Measurements from ENCODE around the gene BUB1. TPM values are rescaled to one million over a fixed set of nuclear protein-coding genes. Genes with fewer than 3 reads are reported as not detected.

BUB1 gene
- total and polyA plus RNA-seq, 4 donors = 1.6 to 12.4 (median 2.7) TPM

GRCh38 chr2:110682872-110683271 is 5.0 kb upstream of the BUB1 start:
- no peak overlapping the region for H3K27ac ChIP-seq (ENCODE audit: low read depth in 1 of 2, low read length in 1 of 2)
- H3K4me1 ChIP-seq (ENCODE audit: control insufficient read depth in 5 of 5, insufficient read depth in 5 of 5, low read length in 5 of 5) = peaks cover 0 to 16% (median 4%) of the 10 kb centered on the region in 5 donors
- no peaks in the 10 kb centered on the region for H3K27me3 ChIP-seq (ENCODE audit: control insufficient read depth in 3 of 3, insufficient read depth in 3 of 3, low read length in 2 of 3)
- no peak overlapping the region for H3K4me3 ChIP-seq
- peaks cover 0 to 3% (median 0%) of the 10 kb centered on the region in 4 donors for H3K9me3 ChIP-seq (ENCODE audit: control insufficient read depth in 4 of 4, insufficient read depth in 3 of 4, low read length in 3 of 4)
- TF ChIP-seq CTCF (IDR thresholded peaks at IDR 0.05; ENCODE audit: control extremely low read depth, extremely low read depth) = no peak
- 97 to 98% methylated on average over 1 of the region's 1 CpG for WGBS, 2 donors
- H3K9ac ChIP-seq (ENCODE audit: insufficient read depth in 1 of 2, low read length in 2 of 2) = no peak overlapping the region
- no peaks in the 10 kb centered on the region for H3K36me3 ChIP-seq (ENCODE audit: control insufficient read depth in 4 of 4, insufficient read depth in 4 of 4, low read length in 4 of 4)
- ATAC-seq (ENCODE audit: insufficient read depth, low FRiP score) = no peak
- DNase-seq = no peak

- Histone ChIP-seq H3K9ac (ENCODE audit: insufficient read depth in 1 of 2, low read length in 2 of 2) (no peak overlapping the region), H3K27me3 (ENCODE audit: control insufficient read depth in 3 of 3, insufficient read depth in 3 of 3, low read length in 2 of 3) (no peaks in the 10 kb centered on the region), H3K36me3 (ENCODE audit: control insufficient read depth in 4 of 4, insufficient read depth in 4 of 4, low read length in 4 of 4) (no peaks in the 10 kb centered on the region), H3K27ac (ENCODE audit: low read depth in 1 of 2, low read length in 1 of 2) (no peak overlapping the region), H3K4me1 (ENCODE audit: control insufficient read depth in 5 of 5, insufficient read depth in 5 of 5, low read length in 5 of 5) (peaks cover 0 to 19% (median 4%) of the 10 kb centered on the region in 5 donors), H3K4me3 (no peak overlapping the region), H3K9me3 (ENCODE audit: control insufficient read depth in 4 of 4, insufficient read depth in 3 of 4, low read length in 3 of 4) (peaks cover 0 to under 1% (median 0%) of the 10 kb centered on the region in 4 donors)
- 96 to 99% methylated on average over 9 to 10 of the region's 10 CpGs for WGBS, 2 donors
- DNase-seq = no peak
- no peak for ATAC-seq (ENCODE audit: insufficient read depth, low FRiP score)
- TF ChIP-seq CTCF (IDR thresholded peaks at IDR 0.05; ENCODE audit: control extremely low read depth, extremely low read depth) = no peak
Observed at GRCh38 chr2:110682267-110682666, 4.4 kb upstream of the BUB1 start.

DNA sequence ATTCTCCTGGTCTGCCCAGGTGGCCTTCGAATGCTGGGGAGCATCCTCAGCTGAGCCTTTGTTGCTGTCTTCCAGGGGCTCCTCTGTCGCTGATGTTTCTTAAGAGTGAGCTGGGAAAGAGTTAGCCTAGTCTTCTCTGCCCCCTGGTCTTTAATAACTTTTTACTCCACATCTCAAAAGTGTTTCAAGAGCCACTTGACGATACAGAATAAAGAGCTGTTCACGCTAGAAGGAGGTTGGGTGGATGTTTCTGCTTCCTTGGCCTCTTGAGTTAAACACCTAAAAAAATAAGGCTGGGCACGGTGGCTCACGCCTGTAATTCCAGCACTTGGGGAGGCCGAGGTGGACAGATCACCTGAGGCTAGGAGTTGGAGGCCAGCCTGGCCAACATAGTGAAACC is 2.8 kb upstream of the BUB1 start:
- Histone ChIP-seq H3K4me3 (no peak overlapping the region), H3K27ac (ENCODE audit: low read depth in 1 of 2, low read length in 1 of 2) (no peak overlapping the region), H3K9me3 (ENCODE audit: control insufficient read depth in 4 of 4, insufficient read depth in 3 of 4, low read length in 3 of 4) (no peaks in the 10 kb centered on the region), H3K9ac (ENCODE audit: insufficient read depth in 1 of 2, low read length in 2 of 2) (no peak overlapping the region), H3K4me1 (ENCODE audit: control insufficient read depth in 5 of 5, insufficient read depth in 5 of 5, low read length in 5 of 5) (peaks cover 0 to 25% (median 4%) of the 10 kb centered on the region in 5 donors), H3K36me3 (ENCODE audit: control insufficient read depth in 4 of 4, insufficient read depth in 4 of 4, low read length in 4 of 4) (no peaks in the 10 kb centered on the region), H3K27me3 (ENCODE audit: control insufficient read depth in 3 of 3, insufficient read depth in 3 of 3, low read length in 2 of 3) (no peaks in the 10 kb centered on the region)
- no peak for ATAC-seq (ENCODE audit: insufficient read depth, low FRiP score)
- 71 to 91% methylated on average over 7 of the region's 7 CpGs for WGBS, 2 donors
- peak; percentile 28 to 78 (median 51) for DNase-seq
- no peak for TF ChIP-seq CTCF (IDR thresholded peaks at IDR 0.05; ENCODE audit: control extremely low read depth, extremely low read depth)

- TF ChIP-seq CTCF (IDR thresholded peaks at IDR 0.05; ENCODE audit: control extremely low read depth, extremely low read depth) = no peak
- Histone ChIP-seq H3K27ac (ENCODE audit: low read depth in 1 of 2, low read length in 1 of 2) (no peak overlapping the region), H3K4me3 (no peak overlapping the region), H3K27me3 (ENCODE audit: control insufficient read depth in 3 of 3, insufficient read depth in 3 of 3, low read length in 2 of 3) (no peaks in the 10 kb centered on the region), H3K9ac (ENCODE audit: insufficient read depth in 1 of 2, low read length in 2 of 2) (no peak overlapping the region), H3K36me3 (ENCODE audit: control insufficient read depth in 4 of 4, insufficient read depth in 4 of 4, low read length in 4 of 4) (no peaks in the 10 kb centered on the region), H3K4me1 (ENCODE audit: control insufficient read depth in 5 of 5, insufficient read depth in 5 of 5, low read length in 5 of 5) (peaks cover 0 to 25% (median 6%) of the 10 kb centered on the region in 5 donors), H3K9me3 (ENCODE audit: control insufficient read depth in 4 of 4, insufficient read depth in 3 of 4, low read length in 3 of 4) (no peaks in the 10 kb centered on the region)
- DNase-seq = no peak
- 84 to 91% methylated on average over 12 of the region's 12 CpGs for WGBS, 2 donors
- no peak for ATAC-seq (ENCODE audit: insufficient read depth, low FRiP score)
Observed at GRCh38 chr2:110679865-110680264, 2.0 kb upstream of the BUB1 start.
